ENCODE results near the gene WWOX. TPM values are rescaled to one million over a fixed set of nuclear protein-coding genes. Genes with fewer than 3 reads are reported as not detected.

WWOX gene
- total and polyA plus RNA-seq, 3 donors from 2014 or later = 20.6 to 76.7 (median 64.1) TPM

GRCh38 chr16:78528265-78528664 lies 428.8 kb downstream of the WWOX start:
- no peak overlapping the region for H3K4me3 ChIP-seq
- no peaks in the 10 kb centered on the region for H3K4me1 ChIP-seq
- intact Hi-C loops (cut with DNase I; ENCODE audit: low total_unique reads) = no loop called here
- H3K9me3 ChIP-seq = no peaks in the 10 kb centered on the region
- no peak for TF ChIP-seq CTCF (IDR thresholded peaks at IDR 0.05)
- no peak for TF ChIP-seq POLR2A (IDR thresholded peaks at IDR 0.05)
- 83 to 95% methylated on average over 5 of the region's 5 CpGs for WGBS, 2 donors
- no peak overlapping the region for H3K27ac ChIP-seq
- H3K36me3 ChIP-seq (ENCODE audit: low read depth, missing control alignments) = no peaks in the 10 kb centered on the region
- DNase-seq = no peak
- H3K27me3 ChIP-seq = no peaks in the 10 kb centered on the region

GRCh38 chr16:78529881-78530280 lies 430.4 kb downstream of the WWOX start:
- 93% methylated on average over 3 to 5 of the region's 5 CpGs for WGBS, 2 donors
- no peaks in the 10 kb centered on the region for H3K27me3 ChIP-seq
- H3K36me3 ChIP-seq (ENCODE audit: low read depth, missing control alignments) = no peaks in the 10 kb centered on the region
- intact Hi-C loops (cut with DNase I; ENCODE audit: low total_unique reads) = no loop called here
- no peak overlapping the region for H3K27ac ChIP-seq
- TF ChIP-seq POLR2A (IDR thresholded peaks at IDR 0.05) = no peak
- no peak for TF ChIP-seq CTCF (IDR thresholded peaks at IDR 0.05)
- DNase-seq = no peak
- no peaks in the 10 kb centered on the region for H3K9me3 ChIP-seq
- no peak overlapping the region for H3K4me3 ChIP-seq
- H3K4me1 ChIP-seq = no peaks in the 10 kb centered on the region

- Histone ChIP-seq H3K36me3 (ENCODE audit: low read depth, missing control alignments) (no peaks in the 10 kb centered on the region), H3K27me3 (no peaks in the 10 kb centered on the region), H3K9me3 (no peaks in the 10 kb centered on the region), H3K4me3 (no peak overlapping the region), H3K4me1 (no peaks in the 10 kb centered on the region), H3K27ac (no peak overlapping the region)
- TF ChIP-seq POLR2A (IDR thresholded peaks at IDR 0.05) (no peak), CTCF (IDR thresholded peaks at IDR 0.05) (no peak)
- WGBS, 2 donors = 64 to 84% methylated on average over 4 of the region's 4 CpGs
- DNase-seq = no peak
- intact Hi-C loops (cut with DNase I; ENCODE audit: low total_unique reads) = no loop called here
Observed at GRCh38 chr16:78530283-78530682, 430.8 kb downstream of the WWOX start.

GRCh38 chr16:78535098-78535497 lies 435.6 kb downstream of the WWOX start:
- TF ChIP-seq POLR2A (IDR thresholded peaks at IDR 0.05) (no peak), CTCF (IDR thresholded peaks at IDR 0.05) (no peak)
- Histone ChIP-seq H3K27ac (no peak overlapping the region), H3K27me3 (no peaks in the 10 kb centered on the region), H3K4me3 (no peak overlapping the region), H3K36me3 (ENCODE audit: low read depth, missing control alignments) (no peaks in the 10 kb centered on the region), H3K4me1 (no peaks in the 10 kb centered on the region), H3K9me3 (no peaks in the 10 kb centered on the region)
- intact Hi-C loops (cut with DNase I; ENCODE audit: low total_unique reads) = no loop called here
- 73 to 84% methylated on average over 4 of the region's 4 CpGs for WGBS, 2 donors
- DNase-seq = no peak

- Histone ChIP-seq H3K36me3 (ENCODE audit: low read depth, missing control alignments) (no peaks in the 10 kb centered on the region), H3K27ac (no peak overlapping the region), H3K4me1 (no peaks in the 10 kb centered on the region), H3K9me3 (no peaks in the 10 kb centered on the region), H3K4me3 (no peak overlapping the region), H3K27me3 (no peaks in the 10 kb centered on the region)
- TF ChIP-seq POLR2A (IDR thresholded peaks at IDR 0.05) = no peak
- TF ChIP-seq CTCF (IDR thresholded peaks at IDR 0.05) = no peak
- intact Hi-C loops (cut with DNase I; ENCODE audit: low total_unique reads) = no loop called here
- 90 to 93% methylated on average over 10 of the region's 10 CpGs for WGBS, 2 donors
- DNase-seq = no peak
Observed at GRCh38 chr16:78537511-78537910, 438.1 kb downstream of the WWOX start.
